OCI-LY1 (cell line): ENCODE data around the gene RNF166.

Experiments
- EZH2 ChIP-seq: fragments of 200-600 bp; sonication (generic), shearing (Covaris generic); IDR thresholded peaks from 2 replicates; pipeline ENCODE4 v1.8.0; 2017; ENCODE audit warnings: borderline replicate concordance, mixed run types, mild to moderate bottlenecking, antibody characterized with exemption, low read length, moderate library complexity, mixed read lengths
- TF ChIP-seq, protein P1 (sequence below): fragments of 200-600 bp; sonication (generic), shearing (Covaris generic); IDR thresholded peaks from 2 replicates; pipeline ENCODE4 v1.5.1; 2017; ENCODE audit warnings: mild to moderate bottlenecking, antibody characterized with exemption, low read length, moderate library complexity, mixed read lengths

DNA sequence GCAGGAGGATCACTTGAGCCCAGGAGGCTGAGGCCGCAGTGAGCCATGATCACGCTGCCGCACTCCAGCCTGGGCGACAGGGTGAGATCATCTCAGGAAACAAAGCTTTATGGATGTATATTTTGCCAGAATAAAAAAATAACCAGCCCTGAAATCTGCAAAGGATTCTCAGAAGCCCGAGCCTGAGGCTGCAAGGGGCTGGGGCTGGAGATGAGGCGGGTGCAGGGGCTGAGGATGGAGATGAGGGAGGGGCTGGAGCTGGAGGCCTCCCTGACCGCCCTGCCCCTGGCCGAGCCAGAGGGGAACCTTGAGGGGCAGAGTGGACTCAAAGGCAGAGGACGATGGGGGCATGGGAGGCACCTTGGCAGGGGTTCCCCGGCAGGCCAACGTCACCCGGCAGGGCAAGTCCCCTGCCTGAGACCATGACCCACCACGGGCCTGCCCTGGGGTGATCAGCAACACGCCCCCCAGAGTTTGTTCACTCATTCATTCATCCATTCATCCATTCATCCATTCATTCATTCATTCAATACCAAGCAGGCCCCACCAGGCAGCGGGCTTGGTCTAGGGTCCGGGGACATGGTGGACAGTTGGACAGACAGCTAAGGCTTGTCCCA is 46.3 kb upstream of the RNF166 start:
- TF ChIP-seq, protein P1, sequence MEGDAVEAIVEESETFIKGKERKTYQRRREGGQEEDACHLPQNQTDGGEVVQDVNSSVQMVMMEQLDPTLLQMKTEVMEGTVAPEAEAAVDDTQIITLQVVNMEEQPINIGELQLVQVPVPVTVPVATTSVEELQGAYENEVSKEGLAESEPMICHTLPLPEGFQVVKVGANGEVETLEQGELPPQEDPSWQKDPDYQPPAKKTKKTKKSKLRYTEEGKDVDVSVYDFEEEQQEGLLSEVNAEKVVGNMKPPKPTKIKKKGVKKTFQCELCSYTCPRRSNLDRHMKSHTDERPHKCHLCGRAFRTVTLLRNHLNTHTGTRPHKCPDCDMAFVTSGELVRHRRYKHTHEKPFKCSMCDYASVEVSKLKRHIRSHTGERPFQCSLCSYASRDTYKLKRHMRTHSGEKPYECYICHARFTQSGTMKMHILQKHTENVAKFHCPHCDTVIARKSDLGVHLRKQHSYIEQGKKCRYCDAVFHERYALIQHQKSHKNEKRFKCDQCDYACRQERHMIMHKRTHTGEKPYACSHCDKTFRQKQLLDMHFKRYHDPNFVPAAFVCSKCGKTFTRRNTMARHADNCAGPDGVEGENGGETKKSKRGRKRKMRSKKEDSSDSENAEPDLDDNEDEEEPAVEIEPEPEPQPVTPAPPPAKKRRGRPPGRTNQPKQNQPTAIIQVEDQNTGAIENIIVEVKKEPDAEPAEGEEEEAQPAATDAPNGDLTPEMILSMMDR: no peak
- TF ChIP-seq EZH2: no peak
